Naive thymus-derived CD8-positive, alpha-beta T cell (primary cell): ENCODE measurements around the gene ROCK2. TPM values are rescaled to one million over a fixed set of nuclear protein-coding genes. Genes with fewer than 3 reads are reported as not detected.

Source experiments
- ATAC-seq, 2 donors: fragments of 150-1000 bp; cut with Tn5 transposase in 1 of 2; sonication (Bioruptor Pico), chemical (Tn5 transposase) in 1 of 2; 1 replicate in 1 of 2; 2 replicates in 1 of 2; pipeline ENCODE4 v1.10.0; 2021; ENCODE audit warnings: mild to moderate bottlenecking in 2 of 2, moderate library complexity in 2 of 2
- POLR2A ChIA-PET: fragments of 350-600 bp; sonication (Branson Sonifier 250); formaldehyde crosslinking; loops from one replicate; lab custom pipeline; 2021; ENCODE audit warnings: antibody characterized with exemption; lab: Charles Lee
- DNase-seq, 10 donors: peaks; one replicate each; pipeline versions ENCODE4 v3.0.0 to v3.0.0-alpha.2; 2020 to 2022
- H3K27ac Mint-ChIP-seq, 10 donors: one replicate each; pipeline ENCODE4 v1.8.0; 2020 to 2022; ENCODE audit warnings: mild to moderate bottlenecking in 10 of 10, mixed read lengths in 10 of 10, moderate library complexity in 4 of 10, inconsistent platforms in 1 of 10
- H3K27me3 Mint-ChIP-seq, 5 donors: one replicate each; pipeline ENCODE4 v1.8.0; 2021 to 2022; ENCODE audit warnings: mixed read lengths in 5 of 5
- H3K36me3 Mint-ChIP-seq, 3 donors: one replicate each; pipeline ENCODE4 v1.8.0; 2020 to 2022; ENCODE audit warnings: mixed read lengths in 3 of 3, mild to moderate bottlenecking in 2 of 3, inconsistent platforms in 1 of 3
- H3K4me1 Mint-ChIP-seq, 4 donors: one replicate each; pipeline ENCODE4 v1.8.0; 2021 to 2022; ENCODE audit warnings: mixed read lengths in 4 of 4
- H3K4me3 Mint-ChIP-seq, 10 donors: one replicate each; pipeline ENCODE4 v1.8.0; 2020 to 2022; ENCODE audit warnings: mild to moderate bottlenecking in 10 of 10, mixed read lengths in 10 of 10, moderate library complexity in 6 of 10, inconsistent platforms in 1 of 10
- H3K9me3 Mint-ChIP-seq, 9 donors: one replicate each; pipeline ENCODE4 v1.8.0; 2020 to 2022; ENCODE audit warnings: mixed read lengths in 9 of 9, mild to moderate bottlenecking in 3 of 9, inconsistent platforms in 1 of 9, moderate library complexity in 1 of 9
- polyA plus RNA-seq, 3 donors: library from polyadenylated mRNA; unstranded; fragments of 300-500 nt; fragmentation: Illumina TruSeq; gene quantifications; one replicate each; pipeline ENCODE4 v1.2.3, GENCODE V29; 2021
- total RNA-seq, 8 experiments: library from RNA in 2 of 8; stranded (reverse) in 2 of 8; gene quantifications; one replicate each; pipeline ENCODE4 v1.2.3 and lab custom pipeline; 2021 to 2026

The ROCK2 gene
- total and polyA plus RNA-seq, 5 experiments from 2014 or later, result 6.1 to 23.9 (median 7.6) TPM

DNA sequence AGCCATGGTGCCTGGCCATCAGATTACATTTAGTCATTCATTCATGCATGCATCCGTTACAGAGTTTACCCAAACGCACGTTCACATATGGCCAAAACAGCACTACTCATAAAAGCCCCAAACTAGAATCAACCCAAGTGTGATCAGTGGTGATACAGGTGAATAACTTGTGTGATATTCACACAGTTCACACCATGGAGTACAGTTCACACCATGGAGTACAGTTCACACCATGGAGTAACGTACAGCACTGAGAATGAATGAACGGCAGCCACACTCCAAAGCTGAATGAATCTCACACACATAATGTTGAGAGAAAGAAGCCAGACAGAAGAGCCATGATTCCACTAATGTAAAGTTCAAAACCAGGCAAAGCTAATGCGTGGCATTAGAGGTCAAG is 201.4 kb downstream of the ROCK2 start:
- no peak for ATAC-seq
- H3K4me1 Mint-ChIP-seq, result peaks cover 0 to 5% (median 0%) of the 10 kb centered on the region in 4 donors
- POLR2A ChIA-PET, result interaction anchor here (0.7 kb wide), 1 partner anchor 226 kb away, joined by 3 read pairs; no protein-coding TSS in a partner anchor

DNA sequence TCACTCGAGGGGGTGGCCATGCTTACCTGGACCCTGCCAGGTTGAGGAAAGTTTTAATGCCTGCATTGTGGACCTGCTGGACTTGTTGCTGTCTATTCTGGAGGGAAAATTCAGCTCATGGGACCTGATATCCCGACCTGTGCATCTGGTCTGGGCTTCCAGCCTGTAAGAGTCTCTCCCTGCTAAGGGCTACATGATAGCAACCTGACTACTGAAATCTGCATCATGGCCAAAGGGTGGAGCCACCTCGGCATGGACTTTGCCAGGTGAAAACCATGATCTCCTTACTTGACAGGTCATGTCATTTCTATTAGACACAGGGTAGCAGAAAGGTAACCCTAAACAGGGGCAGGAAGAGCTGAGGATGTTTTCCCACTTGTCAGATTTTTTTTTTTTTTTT is 202.1 kb downstream of the ROCK2 start:
- DNase-seq (no peak), ATAC-seq (no peak)
- no peaks in the 10 kb centered on the region for H3K9me3 Mint-ChIP-seq
- peaks cover 0 to 5% (median 0%) of the 10 kb centered on the region in 4 donors for H3K4me1 Mint-ChIP-seq
- POLR2A ChIA-PET, result no interaction called here
- H3K27ac Mint-ChIP-seq, result peak overlapping the region in 1 of 10 donors; percentile 2
- peaks cover 0 to 18% (median 4%) of the 10 kb centered on the region in 5 donors for H3K27me3 Mint-ChIP-seq
- peaks cover 0 to 2% (median 0%) of the 10 kb centered on the region in 3 donors for H3K36me3 Mint-ChIP-seq
- H3K4me3 Mint-ChIP-seq, result no peak overlapping the region

More for the DNA sequence above, 201.4 kb downstream of the ROCK2 start:
- H3K4me3 Mint-ChIP-seq, result no peak overlapping the region
- DNase-seq, result no peak
- H3K27ac Mint-ChIP-seq, result peak overlapping the region in 2 of 10 donors; percentile 15 to 47
- H3K27me3 Mint-ChIP-seq, result peaks cover 0 to 16% (median 4%) of the 10 kb centered on the region in 5 donors
- no peaks in the 10 kb centered on the region for H3K9me3 Mint-ChIP-seq
- H3K36me3 Mint-ChIP-seq, result peaks cover 0 to 2% (median 0%) of the 10 kb centered on the region in 3 donors

DNA sequence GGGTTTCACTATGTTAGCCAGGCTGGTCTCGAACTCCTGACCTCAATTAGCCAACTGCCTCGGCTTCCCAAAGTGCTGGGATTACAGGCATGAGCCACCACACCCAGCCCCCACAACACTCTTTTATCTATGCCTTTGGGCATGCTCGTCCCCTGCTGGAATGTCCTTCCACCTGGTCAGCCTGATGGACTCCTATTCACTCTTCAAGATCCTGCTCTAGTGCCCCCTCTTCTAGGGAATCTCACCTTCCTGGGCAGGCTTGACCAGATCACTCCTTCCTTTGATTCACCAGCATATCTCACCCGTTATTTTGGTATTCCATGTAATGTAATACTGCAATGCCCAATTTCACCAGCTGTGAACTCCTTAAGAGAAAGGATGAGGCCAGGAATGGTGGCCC is 203.1 kb downstream of the ROCK2 start:
- no peak for DNase-seq
- H3K27me3 Mint-ChIP-seq, result peaks cover 3 to 22% (median 6%) of the 10 kb centered on the region in 5 donors
- POLR2A ChIA-PET, result interaction anchor here (0.7 kb wide), 1 partner anchor 208 kb away, joined by 3 read pairs; no protein-coding TSS in a partner anchor
- no peak for ATAC-seq
- no peak overlapping the region for H3K4me3 Mint-ChIP-seq
- peaks cover 0 to 5% (median 0%) of the 10 kb centered on the region in 4 donors for H3K4me1 Mint-ChIP-seq
- H3K9me3 Mint-ChIP-seq, result no peaks in the 10 kb centered on the region
- peaks cover 0 to 5% (median 0%) of the 10 kb centered on the region in 3 donors for H3K36me3 Mint-ChIP-seq
- H3K27ac Mint-ChIP-seq, result no peak overlapping the region

DNA sequence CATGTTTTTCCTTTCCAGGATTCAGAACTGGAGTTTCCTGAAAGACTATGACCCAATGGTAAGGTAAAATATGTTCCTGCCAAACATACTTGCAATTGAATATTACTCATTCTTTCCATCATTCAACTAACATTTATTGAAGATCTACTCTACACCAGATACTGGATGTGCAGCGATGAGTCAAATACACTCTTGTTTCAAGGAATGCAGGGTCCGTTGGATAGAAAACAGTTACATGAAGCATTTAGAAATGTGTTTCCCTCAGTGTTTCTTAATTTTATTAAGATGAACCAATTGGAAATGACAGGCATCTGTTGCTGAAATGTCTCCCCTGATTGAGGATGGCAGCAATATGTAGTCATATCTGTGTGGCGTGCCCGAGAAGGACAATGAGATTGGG is 203.9 kb downstream of the ROCK2 start:
- Mint-ChIP-seq H3K27ac (no peak overlapping the region), H3K4me3 (no peak overlapping the region), H3K27me3 (peaks cover 4 to 26% (median 10%) of the 10 kb centered on the region in 5 donors), H3K4me1 (peaks cover 0 to 3% (median 0%) of the 10 kb centered on the region in 4 donors), H3K9me3 (no peaks in the 10 kb centered on the region), H3K36me3 (peaks cover 0 to 5% (median 0%) of the 10 kb centered on the region in 3 donors)
- DNase-seq (no peak), ATAC-seq (no peak)
- POLR2A ChIA-PET, result interaction anchor here (0.6 kb wide), 1 partner anchor 274 kb away, joined by 4 read pairs; no protein-coding TSS in a partner anchor

DNA sequence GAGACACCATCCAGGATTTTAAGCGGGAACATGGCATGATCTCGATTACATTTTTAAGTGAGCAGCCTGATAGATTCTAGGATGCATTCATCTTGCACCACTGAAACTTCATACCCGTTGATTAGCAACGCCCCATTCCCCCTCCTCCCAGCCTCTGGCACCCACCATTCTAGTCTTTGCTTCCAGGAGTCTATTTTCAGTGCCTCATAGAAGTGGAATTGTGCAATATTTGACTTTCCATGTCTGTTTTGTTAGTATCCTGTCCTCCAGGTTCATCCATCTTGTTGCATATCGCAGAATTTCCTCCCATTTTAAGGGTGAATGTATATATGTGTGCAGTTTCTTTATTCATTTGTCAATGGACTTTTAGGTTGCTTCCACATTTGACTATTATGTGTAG is 210.1 kb downstream of the ROCK2 start:
- Mint-ChIP-seq H3K36me3 (peaks cover 0 to 2% (median 0%) of the 10 kb centered on the region in 3 donors), H3K27me3 (peaks cover 1 to 14% (median 9%) of the 10 kb centered on the region in 5 donors), H3K4me1 (peaks cover 4 to 28% (median 14%) of the 10 kb centered on the region in 4 donors), H3K9me3 (no peaks in the 10 kb centered on the region), H3K27ac (peak overlapping the region in 2 of 10 donors; percentile 27 to 60), H3K4me3 (peak overlapping the region in 5 of 10 donors; percentile 18 to 67 (median 25))
- ATAC-seq, result no peak
- no peak for DNase-seq
- POLR2A ChIA-PET, result interaction anchor here (0.6 to 2.9 kb wide), 4 partner anchors 12 to 496 kb away, joined by 3 to 22 read pairs (median 10); partner anchors contain the start of genes ROCK2 and SLC66A3

DNA sequence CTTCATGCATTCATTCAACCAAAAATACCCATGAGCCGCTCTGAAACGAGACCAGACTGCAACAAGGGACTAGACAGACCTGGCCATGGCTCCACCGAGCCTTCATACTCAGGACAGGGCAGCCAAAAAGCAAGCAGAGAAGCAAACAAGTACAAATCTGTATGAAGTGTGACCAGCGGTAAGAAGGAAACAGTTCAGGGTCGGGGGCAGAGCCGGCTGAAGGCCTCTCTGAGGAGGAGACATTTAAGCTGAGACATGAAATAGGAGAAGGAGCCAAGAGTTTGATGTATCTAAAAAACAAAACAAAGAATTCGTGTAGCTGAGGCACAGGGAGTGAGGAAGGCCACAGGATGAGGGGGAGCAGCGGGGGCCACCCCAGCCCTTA is 210.5 kb downstream of the ROCK2 start:
- H3K36me3 Mint-ChIP-seq, result peaks cover 0 to 2% (median 0%) of the 10 kb centered on the region in 3 donors
- POLR2A ChIA-PET, result interaction anchor here (0.6 to 2.9 kb wide), 5 partner anchors 12 to 495 kb away, joined by 3 to 22 read pairs (median 13); partner anchors contain the start of genes E2F6, ROCK2 and SLC66A3
- H3K9me3 Mint-ChIP-seq, result no peaks in the 10 kb centered on the region
- peaks cover 1 to 14% (median 9%) of the 10 kb centered on the region in 5 donors for H3K27me3 Mint-ChIP-seq
- peak overlapping the region in 1 of 10 donors; percentile 27 for H3K27ac Mint-ChIP-seq
- no peak for ATAC-seq
- peaks cover 4 to 28% (median 14%) of the 10 kb centered on the region in 4 donors for H3K4me1 Mint-ChIP-seq
- no peak for DNase-seq
- peak overlapping the region in 3 of 10 donors; percentile 12 to 33 (median 18) for H3K4me3 Mint-ChIP-seq

DNA sequence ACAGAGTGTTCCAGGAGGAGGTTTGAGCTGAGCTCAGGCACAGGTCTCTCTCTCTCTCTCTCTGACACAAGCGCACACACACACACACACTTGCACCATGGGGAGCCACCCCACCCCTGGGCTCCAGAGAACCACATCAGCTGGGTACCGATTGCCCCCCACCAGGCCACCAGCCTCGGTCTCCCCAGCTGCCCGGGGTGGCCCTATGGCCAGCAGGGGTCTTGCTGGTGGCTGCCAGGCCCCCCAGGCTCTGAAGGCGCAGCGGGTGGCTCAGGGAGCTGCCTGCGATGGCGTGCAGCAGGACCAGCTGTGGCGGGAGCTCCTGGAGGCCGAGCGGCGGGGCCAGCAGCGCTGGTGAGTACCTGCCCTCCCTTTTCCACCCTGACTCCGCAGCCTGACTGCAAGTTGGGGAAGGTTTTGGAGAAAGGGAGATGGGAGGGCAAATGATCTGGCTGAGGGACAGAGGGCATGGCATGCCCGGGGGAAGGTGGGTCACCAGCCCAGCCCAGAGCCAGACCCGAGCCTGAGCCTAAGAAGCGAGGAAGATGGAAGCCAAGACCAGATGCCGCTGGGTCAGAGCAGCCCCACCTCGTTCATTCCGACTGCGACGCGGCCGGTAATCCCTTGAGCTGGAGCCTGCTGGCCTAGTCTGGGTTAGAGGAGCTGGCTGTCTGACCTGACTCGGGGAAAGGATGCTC is 211.0 kb downstream of the ROCK2 start:
- DNase-seq (no peak), ATAC-seq (no peak)
- Mint-ChIP-seq H3K27ac (peak overlapping the region; percentile 66 to 96 (median 90)), H3K4me3 (peak overlapping the region; percentile 80 to 95 (median 88)), H3K36me3 (peaks cover 0 to 2% (median 0%) of the 10 kb centered on the region in 3 donors), H3K27me3 (peaks cover 0 to 13% (median 9%) of the 10 kb centered on the region in 5 donors), H3K9me3 (no peaks in the 10 kb centered on the region), H3K4me1 (peaks cover 4 to 31% (median 18%) of the 10 kb centered on the region in 4 donors)
- POLR2A ChIA-PET, result interaction anchor here (0.6 to 2.9 kb wide), 11 partner anchors 13 to 864 kb away, joined by 3 to 22 read pairs (median 5); partner anchors contain the start of genes E2F6, PDIA6, ROCK2 and SLC66A3

DNA sequence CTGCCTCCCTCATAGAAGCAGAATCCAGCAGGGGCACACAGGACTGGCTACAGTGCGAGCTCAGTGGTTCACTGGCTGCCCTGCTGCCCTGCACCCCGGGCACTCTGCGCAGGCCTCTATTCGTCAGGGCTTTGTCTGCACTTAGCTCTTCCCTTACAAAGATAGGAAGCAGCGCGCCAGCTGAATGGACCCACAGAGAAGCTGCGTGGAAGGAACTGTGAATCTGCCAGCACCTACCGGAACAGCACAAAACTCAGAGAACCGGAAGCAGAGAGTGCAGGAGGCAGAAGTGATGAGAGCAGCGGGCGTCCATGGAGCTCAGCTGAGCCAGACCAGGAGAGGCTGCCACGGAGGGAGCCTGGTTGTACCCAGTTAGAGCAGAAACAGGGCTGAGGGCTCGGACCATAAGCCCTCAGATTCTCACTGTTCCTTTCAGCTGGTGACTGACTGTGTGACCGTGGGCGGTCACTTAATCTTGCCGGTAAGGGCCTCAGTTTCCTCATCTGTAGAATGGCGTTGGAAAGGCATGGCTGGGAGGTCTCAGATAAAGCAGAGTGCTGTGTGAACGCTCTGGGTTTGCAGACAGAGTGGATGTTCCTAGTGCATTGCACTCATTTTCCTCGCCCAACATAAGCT is 212.3 kb downstream of the ROCK2 start:
- peaks cover 4 to 35% (median 19%) of the 10 kb centered on the region in 4 donors for H3K4me1 Mint-ChIP-seq
- H3K4me3 Mint-ChIP-seq, result peak overlapping the region; percentile 80 to 95 (median 88)
- peaks cover 0 to 2% (median 0%) of the 10 kb centered on the region in 3 donors for H3K36me3 Mint-ChIP-seq
- no peaks in the 10 kb centered on the region for H3K9me3 Mint-ChIP-seq
- DNase-seq (no peak), ATAC-seq (no peak)
- peaks cover 0 to 9% (median 9%) of the 10 kb centered on the region in 5 donors for H3K27me3 Mint-ChIP-seq
- POLR2A ChIA-PET, result interaction anchor here (0.8 to 2.9 kb wide), 5 partner anchors 22 to 334 kb away, joined by 3 to 22 read pairs (median 13); partner anchors contain the start of genes E2F6, PDIA6, ROCK2 and SLC66A3
- peak overlapping the region; percentile 66 to 96 (median 90) for H3K27ac Mint-ChIP-seq

DNA sequence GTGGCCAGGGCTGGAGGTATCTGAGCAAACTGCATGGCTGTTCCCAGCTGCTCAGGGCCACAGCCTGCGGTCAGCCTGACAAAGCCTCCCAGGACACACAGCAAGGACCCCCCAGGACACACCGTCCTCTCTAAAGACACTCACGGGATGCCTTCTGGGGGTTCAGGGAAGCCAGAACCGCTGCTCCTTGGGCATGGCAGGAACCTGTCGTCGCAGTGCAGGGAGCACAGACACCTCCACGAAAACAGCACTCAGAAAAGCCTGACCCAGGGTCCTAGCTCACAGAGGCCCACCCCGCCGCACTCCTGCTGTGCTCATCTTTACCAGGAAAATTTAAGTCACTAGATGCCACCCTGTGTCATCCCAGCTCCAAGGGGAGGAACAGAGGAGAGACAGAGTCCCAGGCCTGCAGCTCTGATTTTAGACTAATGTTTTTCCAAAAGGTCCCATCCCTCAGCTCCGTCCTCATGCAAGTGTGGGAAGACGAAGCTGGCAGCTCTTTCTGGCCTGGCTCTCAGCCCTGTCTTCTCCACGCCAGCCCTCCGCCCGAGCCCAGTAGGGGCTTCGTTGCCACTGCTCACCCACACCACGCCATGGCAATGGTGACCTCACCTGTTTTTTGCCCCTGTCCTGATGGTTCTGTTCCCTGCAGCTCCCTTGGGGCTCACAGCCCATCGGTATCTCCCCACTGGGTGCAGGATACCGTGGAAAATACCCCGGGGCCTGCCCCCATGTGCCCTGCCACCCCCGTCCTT is 213.1 kb downstream of the ROCK2 start:
- DNase-seq (no peak), ATAC-seq (no peak)
- Mint-ChIP-seq H3K36me3 (no peaks in the 10 kb centered on the region), H3K27ac (peak overlapping the region in 8 of 10 donors; percentile 14 to 95 (median 65)), H3K4me1 (peaks cover 4 to 35% (median 19%) of the 10 kb centered on the region in 4 donors), H3K9me3 (no peaks in the 10 kb centered on the region), H3K4me3 (peak overlapping the region in 9 of 10 donors; percentile 45 to 95 (median 87)), H3K27me3 (peaks cover 0 to 7% (median 5%) of the 10 kb centered on the region in 5 donors)
- POLR2A ChIA-PET, result interaction anchor here (0.7 to 2.3 kb wide), 4 partner anchors 24 to 334 kb away, joined by 3 to 19 read pairs (median 4); partner anchors contain the start of genes E2F6 and SLC66A3
